ENCODE measurements around the gene USP17L24.
"Not testable (repeated sequence)": the region's sequence is repeated elsewhere in the genome, so short reads cannot be mapped to it uniquely, and the experiment has no call there.

USP17L24 gene

GRCh38 chr4:9324865-9325264 is at the start of gene USP17L24:
TSS of gene USP17L24 (plus strand) at chr4:9325165. CDS start at chr4:9325165, 0 bp downstream.
- DNase-seq (ENCODE audit: low spot score) = not testable (repeated sequence)

GRCh38 chr4:9324191-9324590 is 774 bp upstream of the USP17L24 start:
- not testable (repeated sequence) for DNase-seq (ENCODE audit: low spot score)

- not testable (repeated sequence) for DNase-seq (ENCODE audit: low spot score)
These were observed 4.6 kb downstream of the USP17L24 start, which contains the start of gene USP17L25 for GRCh38 chr4:9329611-9330010. TSS of gene USP17L25 (plus strand) at chr4:9329911. CDS start at chr4:9329911, 0 bp downstream.

- not testable (repeated sequence) for DNase-seq (ENCODE audit: low spot score)
These were observed 9.4 kb downstream of the USP17L24 start, which contains the start of gene USP17L26 for GRCh38 chr4:9334358-9334757. TSS of gene USP17L26 (plus strand) at chr4:9334658. CDS start at chr4:9334658, 0 bp downstream.

- not testable (repeated sequence) for DNase-seq (ENCODE audit: low spot score)
These were observed 14.1 kb downstream of the USP17L24 start, which contains the start of gene USP17L5 for GRCh38 chr4:9339103-9339502. TSS of gene USP17L5 (plus strand) at chr4:9339403. CDS start at chr4:9339403, 0 bp downstream.

GRCh38 chr4:9343848-9344247 is 18.9 kb downstream of the USP17L24 start, which contains the start of gene USP17L27:
TSS of gene USP17L27 (plus strand) at chr4:9344148. CDS start at chr4:9344148, 0 bp downstream.
- not testable (repeated sequence) for DNase-seq (ENCODE audit: low spot score)

- not testable (repeated sequence) for DNase-seq (ENCODE audit: low spot score)
These were observed 23.6 kb downstream of the USP17L24 start, which contains the start of gene USP17L28 for GRCh38 chr4:9348593-9348992. TSS of gene USP17L28 (plus strand) at chr4:9348893. CDS start at chr4:9348893, 0 bp downstream.

GRCh38 chr4:9350866-9351265 is 25.9 kb downstream of the USP17L24 start:
- not testable (repeated sequence) for DNase-seq (ENCODE audit: low spot score)

GRCh38 chr4:9353338-9353737 is 28.4 kb downstream of the USP17L24 start, which contains the start of gene USP17L29:
TSS of gene USP17L29 (plus strand) at chr4:9353638. CDS start at chr4:9353638, 0 bp downstream.
- not testable (repeated sequence) for DNase-seq (ENCODE audit: low spot score)

GRCh38 chr4:9362829-9363228 is 37.9 kb downstream of the USP17L24 start, which contains the start of gene USP17L30:
TSS of gene USP17L30 (plus strand) at chr4:9363129. CDS start at chr4:9363129, 0 bp downstream.
- not testable (repeated sequence) for DNase-seq (ENCODE audit: low spot score)

Measured in AG08396 (cell line).